ENCODE measurements around the gene RPS6KA5. TPM values are rescaled to one million over a fixed set of nuclear protein-coding genes. Genes with fewer than 3 reads are reported as not detected.
"Not testable (repeated sequence)": the region's sequence is repeated elsewhere in the genome, so short reads cannot be mapped to it uniquely, and the experiment has no call there.

The RPS6KA5 gene
- total RNA-seq, 2 donors from 2014 or later, result 15.2 to 19.2 TPM

DNA sequence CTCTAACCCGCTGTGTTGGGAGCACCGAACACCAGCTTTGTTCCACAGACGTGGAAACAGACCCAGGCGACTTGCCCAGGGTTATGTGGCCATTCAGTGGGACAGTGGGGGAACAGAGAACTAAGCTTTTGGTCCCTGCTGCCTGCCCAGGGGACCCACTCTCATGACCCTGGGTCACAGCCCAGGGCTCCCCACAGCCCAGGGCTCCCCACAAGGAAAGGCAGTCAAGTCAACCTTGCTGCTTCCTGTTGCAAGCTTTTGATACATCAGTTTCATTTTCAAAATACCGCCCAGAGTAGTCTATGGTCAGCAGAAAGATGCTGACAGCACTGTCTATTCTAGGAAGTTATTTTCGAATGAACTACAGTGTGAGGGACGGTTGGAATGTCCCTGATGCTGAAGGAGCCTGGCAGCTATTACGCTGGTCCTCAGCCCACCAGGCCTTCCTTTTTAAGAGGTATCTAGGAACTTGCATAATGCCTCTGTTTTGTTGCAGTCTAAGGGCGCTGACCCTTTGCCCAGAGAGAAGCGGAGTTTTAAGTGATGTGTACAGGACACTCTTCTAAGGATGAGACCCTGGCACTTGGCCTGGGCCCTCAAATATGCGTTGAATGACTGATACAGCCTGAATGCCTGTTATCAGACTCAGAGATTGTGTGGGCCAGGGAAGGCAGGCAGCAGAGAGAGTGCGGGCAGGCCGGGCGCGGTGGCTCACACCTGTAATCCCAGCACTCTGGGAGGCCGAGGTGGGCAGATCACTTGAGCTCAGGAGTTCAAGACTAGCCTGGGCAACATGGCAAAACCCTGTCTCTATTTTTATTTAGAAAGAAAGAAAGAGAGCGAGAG is 231.6 kb downstream of the RPS6KA5 start:
- no peaks in the 10 kb centered on the region for H3K9me3 ChIP-seq
- no peak for DNase-seq
- H3K27me3 ChIP-seq, result no peaks in the 10 kb centered on the region
- H3K4me3 ChIP-seq, result peak overlapping the region; percentile 12
- H3K36me3 ChIP-seq, result no peaks in the 10 kb centered on the region
- H3K27ac ChIP-seq, result peak overlapping the region; percentile 72
- intact Hi-C loops (cut with DNase I), result no loop called here
- TF ChIP-seq, protein P1, sequence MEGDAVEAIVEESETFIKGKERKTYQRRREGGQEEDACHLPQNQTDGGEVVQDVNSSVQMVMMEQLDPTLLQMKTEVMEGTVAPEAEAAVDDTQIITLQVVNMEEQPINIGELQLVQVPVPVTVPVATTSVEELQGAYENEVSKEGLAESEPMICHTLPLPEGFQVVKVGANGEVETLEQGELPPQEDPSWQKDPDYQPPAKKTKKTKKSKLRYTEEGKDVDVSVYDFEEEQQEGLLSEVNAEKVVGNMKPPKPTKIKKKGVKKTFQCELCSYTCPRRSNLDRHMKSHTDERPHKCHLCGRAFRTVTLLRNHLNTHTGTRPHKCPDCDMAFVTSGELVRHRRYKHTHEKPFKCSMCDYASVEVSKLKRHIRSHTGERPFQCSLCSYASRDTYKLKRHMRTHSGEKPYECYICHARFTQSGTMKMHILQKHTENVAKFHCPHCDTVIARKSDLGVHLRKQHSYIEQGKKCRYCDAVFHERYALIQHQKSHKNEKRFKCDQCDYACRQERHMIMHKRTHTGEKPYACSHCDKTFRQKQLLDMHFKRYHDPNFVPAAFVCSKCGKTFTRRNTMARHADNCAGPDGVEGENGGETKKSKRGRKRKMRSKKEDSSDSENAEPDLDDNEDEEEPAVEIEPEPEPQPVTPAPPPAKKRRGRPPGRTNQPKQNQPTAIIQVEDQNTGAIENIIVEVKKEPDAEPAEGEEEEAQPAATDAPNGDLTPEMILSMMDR (IDR thresholded peaks at IDR 0.05), result no peak
- peak overlapping the region; percentile 52 to 70 for H3K9ac ChIP-seq (ENCODE audit: low read depth in 2 of 2, low read length in 2 of 2)
- H3K4me1 ChIP-seq, result no peaks in the 10 kb centered on the region

DNA sequence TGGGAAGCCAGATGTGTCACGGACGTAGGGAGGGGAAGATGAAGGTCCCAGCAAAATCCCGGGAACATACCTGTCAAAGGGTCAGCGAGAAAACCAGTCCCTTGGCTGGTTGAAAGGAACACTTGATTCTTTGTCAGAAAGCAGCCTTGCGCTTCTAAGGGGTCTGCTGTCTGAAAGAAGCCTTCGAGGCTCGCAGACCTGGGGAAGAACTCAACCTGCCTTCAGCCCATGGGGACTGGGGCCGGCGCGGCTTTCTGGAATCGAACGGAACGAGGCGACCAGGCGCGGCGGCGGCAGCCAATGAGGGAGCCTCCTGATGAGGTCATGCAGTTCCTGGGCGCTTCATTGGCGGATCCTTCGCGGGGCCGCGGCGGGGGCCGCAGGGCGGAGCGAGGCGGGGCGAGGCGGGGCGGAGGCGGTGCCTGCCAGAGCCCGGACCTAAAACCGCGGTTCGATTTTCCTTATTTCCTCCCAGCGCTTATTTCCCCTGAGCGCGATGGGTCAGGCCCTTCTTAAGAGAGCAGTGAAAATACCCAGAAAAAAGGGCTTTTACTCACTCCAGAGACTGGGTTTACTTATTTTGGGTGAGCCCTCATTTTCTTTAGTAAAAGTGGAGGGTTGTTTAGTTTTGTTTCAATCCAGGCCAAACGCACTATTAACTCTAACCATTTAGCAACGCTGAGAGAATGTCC is 232.4 kb downstream of the RPS6KA5 start:
- H3K27me3 ChIP-seq, result no peaks in the 10 kb centered on the region
- peak overlapping the region; percentile 22 for H3K4me3 ChIP-seq
- H3K9ac ChIP-seq (ENCODE audit: low read depth in 2 of 2, low read length in 2 of 2), result peak overlapping the region; percentile 60 to 76
- H3K4me1 ChIP-seq, result no peaks in the 10 kb centered on the region
- peak; percentile 95 for DNase-seq
- TF ChIP-seq, protein P1 (IDR thresholded peaks at IDR 0.05), result no peak
- peak overlapping the region; percentile 72 for H3K27ac ChIP-seq
- intact Hi-C loops (cut with DNase I), result no loop called here
- no peaks in the 10 kb centered on the region for H3K36me3 ChIP-seq
- no peaks in the 10 kb centered on the region for H3K9me3 ChIP-seq

DNA sequence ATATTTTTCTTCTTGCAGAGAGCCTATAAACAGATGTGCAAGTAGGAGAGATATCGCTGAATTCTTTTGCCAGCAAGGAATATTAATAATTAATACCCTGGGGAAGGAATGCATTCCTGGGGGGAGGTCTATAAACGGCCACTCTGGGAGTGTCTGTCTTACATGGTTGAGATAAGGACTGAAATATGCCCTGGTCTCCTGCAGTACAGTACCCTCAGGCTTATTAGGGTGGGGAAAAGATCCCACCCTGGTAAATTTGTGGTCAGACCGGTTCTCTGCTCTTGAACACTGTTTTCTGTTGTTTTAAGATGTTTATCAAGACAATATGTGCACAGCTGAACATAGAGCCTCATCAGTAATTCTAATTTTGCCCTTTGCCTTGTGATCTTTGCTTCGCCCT is 236.9 kb downstream of the RPS6KA5 start:
- H3K4me1 ChIP-seq; H3K9me3 ChIP-seq; intact Hi-C loops (cut with DNase I); DNase-seq; H3K27me3 ChIP-seq; H3K4me3 ChIP-seq; H3K27ac ChIP-seq; H3K36me3 ChIP-seq; H3K9ac ChIP-seq (ENCODE audit: low read depth in 2 of 2, low read length in 2 of 2): not testable (repeated sequence)

DNA sequence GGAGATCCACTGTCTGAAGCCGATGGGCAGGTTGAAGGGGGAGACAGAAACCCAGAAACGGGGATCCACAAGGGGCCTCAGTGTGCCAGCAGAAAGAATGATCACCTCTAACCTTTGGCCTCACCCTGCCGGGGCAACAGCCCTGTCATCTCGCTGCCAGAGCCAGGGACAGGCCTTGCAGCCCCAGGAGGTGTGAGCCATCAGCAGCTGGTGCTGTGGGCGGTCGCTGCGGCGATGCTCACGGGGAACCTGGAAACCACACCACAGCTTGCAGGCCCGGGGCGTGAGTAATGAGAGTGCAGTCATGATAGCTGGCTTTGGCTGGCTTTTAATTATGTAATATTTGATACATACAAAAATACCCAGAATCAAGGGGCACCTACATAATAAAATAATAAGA is 239.5 kb downstream of the RPS6KA5 start:
- no peak for DNase-seq
- no peak overlapping the region for H3K27ac ChIP-seq
- intact Hi-C loops (cut with DNase I), result no loop called here
- H3K27me3 ChIP-seq, result no peaks in the 10 kb centered on the region
- H3K4me3 ChIP-seq, result no peak overlapping the region
- no peaks in the 10 kb centered on the region for H3K9me3 ChIP-seq
- TF ChIP-seq, protein P1 (IDR thresholded peaks at IDR 0.05), result no peak
- no peaks in the 10 kb centered on the region for H3K4me1 ChIP-seq
- no peak overlapping the region for H3K9ac ChIP-seq (ENCODE audit: low read depth in 2 of 2, low read length in 2 of 2)
- H3K36me3 ChIP-seq, result no peaks in the 10 kb centered on the region

DNA sequence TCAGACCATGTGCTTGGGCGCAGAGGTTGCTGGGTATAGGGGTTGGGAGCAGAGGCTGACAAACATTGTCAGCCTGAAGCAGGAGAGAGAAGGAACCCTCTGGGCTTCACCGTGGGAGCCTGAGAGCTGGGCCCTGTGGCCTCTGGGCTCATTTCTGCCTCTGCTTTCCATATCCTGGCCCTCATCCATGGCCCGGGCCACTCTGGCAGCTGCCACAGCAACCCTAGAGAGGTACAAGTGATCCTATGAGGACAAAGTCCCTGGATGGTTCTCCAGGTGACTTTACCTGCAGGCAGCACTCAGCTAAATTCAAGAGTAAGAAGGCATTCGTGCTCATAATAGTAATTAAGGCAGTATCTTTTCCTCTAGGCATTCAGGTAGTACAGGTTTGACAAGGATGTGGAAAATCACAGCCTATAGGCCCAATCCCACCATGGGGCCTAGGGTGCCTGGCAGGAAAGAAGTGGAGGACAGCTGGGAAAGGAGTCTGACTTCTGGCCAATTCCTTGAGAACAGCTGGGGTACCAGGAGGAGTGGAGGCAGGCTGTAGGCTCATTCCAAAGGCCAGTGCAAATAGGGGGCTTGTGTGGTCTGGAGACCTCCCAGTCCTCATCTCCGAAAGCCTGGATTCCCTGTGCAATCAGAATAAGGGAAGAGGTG is 240.6 kb downstream of the RPS6KA5 start:
- Histone ChIP-seq H3K27me3 (no peaks in the 10 kb centered on the region), H3K4me1 (no peaks in the 10 kb centered on the region), H3K9me3 (no peaks in the 10 kb centered on the region), H3K36me3 (no peaks in the 10 kb centered on the region), H3K4me3 (no peak overlapping the region), H3K9ac (ENCODE audit: low read depth in 2 of 2, low read length in 2 of 2) (no peak overlapping the region), H3K27ac (no peak overlapping the region)
- intact Hi-C loops (cut with DNase I), result no loop called here
- TF ChIP-seq, protein P1 (IDR thresholded peaks at IDR 0.05), result no peak
- no peak for DNase-seq

Data from colonic mucosa (tissue), 4 donors.